Endothelial cell of umbilical vein (primary cell): ENCODE results near the gene SYMPK. TPM values are rescaled to one million over a fixed set of nuclear protein-coding genes. Genes with fewer than 3 reads are reported as not detected.

Source experiments
- BruUV-seq: library from RNA; stranded (reverse); fragments of 400-500 nt; replicated peaks from 2 replicates; lab custom pipeline; 2021; lab: Mats Ljungman, UMichigan
- CTCF ChIA-PET: fragments of 300-600, 350-600 bp; sonication (Branson Sonifier 250); formaldehyde crosslinking; loops from one replicate; lab custom pipeline; 2021; ENCODE audit warnings: antibody characterized with exemption, inconsistent platforms; lab: Charles Lee
- POLR2A ChIA-PET: fragments of 300-600, 350-600 bp; sonication (Branson Sonifier 250); formaldehyde crosslinking; loops from one replicate; lab custom pipeline; 2021; ENCODE audit warnings: antibody characterized with exemption, inconsistent platforms; lab: Charles Lee
- DNase-seq: peaks from one replicate; pipeline ENCODE4 v3.0.0-alpha.2; 2011; ENCODE audit warnings: low read depth, low spot score
- FAIRE-seq: peaks from 2 replicates; lab custom pipeline; 2011; peaks lifted over from hg19 to GRCh38; lab: Jason Lieb, UNC
- H2AFZ ChIP-seq: 2 replicates; pipeline ENCODE4 v1.6.0; 2012; ENCODE audit warnings: low read depth, low read length, control low read depth, inconsistent platforms
- H3K27ac ChIP-seq: 2 replicates; pipeline ENCODE4 v1.5.1; 2011; ENCODE audit warnings: low read depth, mild to moderate bottlenecking, control low read depth, low read length, moderate library complexity; ENCODE audit not compliant: insufficient read depth
- H3K27me3 ChIP-seq, 2 experiments: 2 replicates each; pipeline versions ENCODE4 v1.6.0 to v1.6.1; 2011; ENCODE audit warnings: low read length in 2 of 2, mixed read lengths in 1 of 2; ENCODE audit not compliant: control insufficient read depth in 2 of 2, insufficient read depth in 2 of 2
- H3K36me3 ChIP-seq, 2 experiments: 2 replicates in 1 of 2; 3 replicates in 1 of 2; pipeline ENCODE4 v1.5.1; 2011; ENCODE audit warnings: low read length in 2 of 2, mild to moderate bottlenecking in 1 of 2, moderate library complexity in 1 of 2; ENCODE audit not compliant: control insufficient read depth in 2 of 2, insufficient read depth in 2 of 2; ENCODE audit errors: extremely low read depth in 1 of 2
- H3K4me1 ChIP-seq: 3 replicates; pipeline ENCODE4 v1.5.1; 2011; ENCODE audit warnings: mild to moderate bottlenecking, low read length; ENCODE audit not compliant: control insufficient read depth, insufficient read depth; ENCODE audit errors: extremely low read depth
- H3K4me2 ChIP-seq: 2 replicates; pipeline ENCODE4 v1.6.1; 2011; ENCODE audit warnings: low read length, control low read depth, mixed read lengths; ENCODE audit not compliant: insufficient read depth
- H3K4me3 ChIP-seq, 3 experiments: fragments of 200-600 bp in 1 of 3; sonication (generic), shearing (Covaris generic) in 1 of 3; replicated peaks in 1 of 3; 2 replicates each; pipeline ENCODE4 v1.5.1; 2011 to 2016; ENCODE audit warnings: control low read depth in 3 of 3, low read length in 3 of 3, mild to moderate bottlenecking in 2 of 3, inconsistent platforms in 1 of 3, low read depth in 1 of 3, moderate library complexity in 1 of 3; ENCODE audit not compliant: insufficient read depth in 1 of 3
- H3K79me2 ChIP-seq: 2 replicates; pipeline ENCODE4 v1.6.0; 2012; ENCODE audit warnings: low read length, inconsistent platforms; ENCODE audit not compliant: control insufficient read depth, insufficient read depth
- H3K9ac ChIP-seq: replicated peaks from 2 replicates; pipeline ENCODE3; 2011; ENCODE audit warnings: low read length, control low read depth; ENCODE audit not compliant: insufficient read depth; ENCODE audit errors: extremely low read depth
- H3K9me1 ChIP-seq: replicated peaks from 3 replicates; pipeline ENCODE4 v1.6.0; 2011; ENCODE audit warnings: mild to moderate bottlenecking, low read length; ENCODE audit not compliant: control insufficient read depth, insufficient read depth; ENCODE audit errors: extremely low read depth
- H3K9me3 ChIP-seq: replicated peaks from 2 replicates; pipeline ENCODE4 v1.5.1; 2012; ENCODE audit warnings: low read length, inconsistent platforms; ENCODE audit not compliant: control insufficient read depth, insufficient read depth
- H4K20me1 ChIP-seq: replicated peaks from 2 replicates; pipeline ENCODE3; 2011; ENCODE audit warnings: mild to moderate bottlenecking, low read length; ENCODE audit not compliant: control insufficient read depth, insufficient read depth; ENCODE audit errors: extremely low read depth
- EZH2 ChIP-seq: IDR thresholded peaks from 2 replicates; pipeline ENCODE4 v1.6.1; 2012; ENCODE audit warnings: borderline replicate concordance, low read depth, mild to moderate bottlenecking, moderate library complexity, low read length, inconsistent platforms; ENCODE audit not compliant: severe bottlenecking
- GATA2 ChIP-seq: IDR thresholded peaks from 2 replicates; pipeline ENCODE4 v1.7.0; 2011; ENCODE audit warnings: low read depth, mild to moderate bottlenecking, moderate library complexity, mixed read lengths, low read length; ENCODE audit not compliant: insufficient read length, insufficient read depth
- MYC ChIP-seq: IDR thresholded peaks from one replicate; pipeline ENCODE4 v1.6.1; 2011; ENCODE audit warnings: mild to moderate bottlenecking, low read depth, low read length
- POLR2AphosphoS5 ChIP-seq: IDR thresholded peaks from 2 replicates; pipeline ENCODE4 v1.6.1; 2012; ENCODE audit warnings: low read depth, mild to moderate bottlenecking, control low read depth, low read length, moderate library complexity; ENCODE audit not compliant: insufficient read depth
- dilution Hi-C: fragments of 300-500 bp; cut with MboI; formaldehyde crosslinking; loops from one replicate; pipeline ENCODE4 v1.15.0; 2019; ENCODE audit warnings: low sequenced_read_pairs; ENCODE audit not compliant: extremely low pct_ligation_motif_present
- intact Hi-C: fragments of 100-400 bp; cut with micrococcal nuclease; formaldehyde crosslinking; loops from one replicate; pipeline ENCODE4 v1.10.0; 2022
- polyA plus RNA-seq, 4 experiments: library from polyadenylated mRNA; depleted of rRNA in 3 of 4; stranded (reverse) in 3 of 4; unstranded in 1 of 4; fragments of >200 nt; gene quantifications; 2 replicates each; pipeline versions ENCODE4 v1.2.1 to v1.2.3, GENCODE V29; 2011 to 2012; ENCODE audit warnings: missing spikeins in 1 of 4
- total RNA-seq: library from RNA; stranded (reverse); gene quantifications from 2 replicates; pipeline ENCODE4 v1.2.3, GENCODE V29; 2021
- TF ChIP-seq, protein P1 (sequence below), 2 donors: IDR thresholded peaks; 1 replicate in 1 of 2; 2 replicates in 1 of 2; pipeline ENCODE4 v1.5.1; 2011; ENCODE audit warnings: low read length in 2 of 2, mild to moderate bottlenecking in 2 of 2, moderate library complexity in 2 of 2, control low read depth in 1 of 2, inconsistent platforms in 1 of 2, low read depth in 1 of 2; ENCODE audit not compliant: insufficient read depth in 1 of 2; ENCODE audit errors: extremely low read depth in 1 of 2
- TF ChIP-seq, protein P2 (sequence below): IDR thresholded peaks from 2 replicates; pipeline ENCODE4 v1.6.1; 2011; ENCODE audit not compliant: insufficient read depth, insufficient read length

Gene SYMPK
- total and polyA plus RNA-seq, 2 donors (not counting 3 experiments of a cell fraction or from before 2014, with no cell fraction given), result 89.8 to 95.7 TPM

DNA sequence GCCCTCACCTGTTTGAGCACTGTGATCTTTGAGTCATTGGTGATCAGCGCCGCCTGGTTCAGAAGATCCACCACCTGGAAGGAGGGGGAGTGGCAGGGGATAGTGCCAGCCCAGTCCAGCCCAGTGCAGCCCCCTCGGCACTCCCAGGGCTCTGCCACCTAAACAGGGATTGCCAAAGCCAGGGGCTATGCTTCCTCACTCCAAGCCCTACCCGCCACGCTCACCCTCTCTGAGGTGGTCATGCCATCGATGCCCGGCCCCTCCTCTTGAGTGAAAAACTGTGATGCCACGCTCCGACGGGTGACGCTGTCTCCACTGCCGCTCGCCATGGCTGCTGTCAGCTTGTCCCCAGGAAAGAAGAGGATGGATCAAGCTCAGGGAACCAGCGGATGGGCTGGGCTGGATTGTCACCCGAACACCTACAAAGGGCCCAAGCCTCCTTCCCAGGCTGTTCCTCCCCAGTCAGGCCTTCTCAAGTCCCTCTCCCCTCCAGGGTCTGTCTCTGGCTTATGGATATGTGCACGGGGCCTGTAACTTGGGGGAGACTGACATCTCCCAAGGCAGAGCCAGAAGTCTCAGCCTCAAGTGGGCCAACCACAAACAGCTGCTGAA is 8.7 kb downstream of the SYMPK start:
- ChIA-PET CTCF (interaction anchor here (1.3 kb wide), 1 partner anchor 37 kb away, joined by 3 read pairs; no protein-coding TSS in a partner anchor), POLR2A (no interaction called here)
- DNase-seq, result no peak
- no peaks in the 10 kb centered on the region for H3K4me1 ChIP-seq
- intact Hi-C loops (no loop called here), dilution Hi-C loops (no loop called here)
- no peak overlapping the region for H2AFZ ChIP-seq
- no TSS peak for BruUV-seq
- TF ChIP-seq EZH2 (no peak), GATA2 (no peak), POLR2AphosphoS5 (no peak), MYC (no peak)
- TF ChIP-seq, protein P1, sequence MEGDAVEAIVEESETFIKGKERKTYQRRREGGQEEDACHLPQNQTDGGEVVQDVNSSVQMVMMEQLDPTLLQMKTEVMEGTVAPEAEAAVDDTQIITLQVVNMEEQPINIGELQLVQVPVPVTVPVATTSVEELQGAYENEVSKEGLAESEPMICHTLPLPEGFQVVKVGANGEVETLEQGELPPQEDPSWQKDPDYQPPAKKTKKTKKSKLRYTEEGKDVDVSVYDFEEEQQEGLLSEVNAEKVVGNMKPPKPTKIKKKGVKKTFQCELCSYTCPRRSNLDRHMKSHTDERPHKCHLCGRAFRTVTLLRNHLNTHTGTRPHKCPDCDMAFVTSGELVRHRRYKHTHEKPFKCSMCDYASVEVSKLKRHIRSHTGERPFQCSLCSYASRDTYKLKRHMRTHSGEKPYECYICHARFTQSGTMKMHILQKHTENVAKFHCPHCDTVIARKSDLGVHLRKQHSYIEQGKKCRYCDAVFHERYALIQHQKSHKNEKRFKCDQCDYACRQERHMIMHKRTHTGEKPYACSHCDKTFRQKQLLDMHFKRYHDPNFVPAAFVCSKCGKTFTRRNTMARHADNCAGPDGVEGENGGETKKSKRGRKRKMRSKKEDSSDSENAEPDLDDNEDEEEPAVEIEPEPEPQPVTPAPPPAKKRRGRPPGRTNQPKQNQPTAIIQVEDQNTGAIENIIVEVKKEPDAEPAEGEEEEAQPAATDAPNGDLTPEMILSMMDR (IDR thresholded peaks at IDR 0.05; ENCODE audit: extremely low read depth in 1 of 2, insufficient read depth in 1 of 2, low read depth in 1 of 2, low read length in 2 of 2), result no peak
- TF ChIP-seq, protein P2, sequence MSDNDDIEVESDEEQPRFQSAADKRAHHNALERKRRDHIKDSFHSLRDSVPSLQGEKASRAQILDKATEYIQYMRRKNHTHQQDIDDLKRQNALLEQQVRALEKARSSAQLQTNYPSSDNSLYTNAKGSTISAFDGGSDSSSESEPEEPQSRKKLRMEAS, result no peak
- H3K27me3 ChIP-seq, result no peaks in the 10 kb centered on the region
- H3K4me2 ChIP-seq, result no peak overlapping the region
- FAIRE-seq, result no peak
- no peak overlapping the region for H3K4me3 ChIP-seq
- peaks cover 30 to 37% of the 10 kb centered on the region in 2 experiments for H3K36me3 ChIP-seq
- no peaks in the 10 kb centered on the region for H4K20me1 ChIP-seq
- H3K9me3 ChIP-seq, result no peaks in the 10 kb centered on the region
- no peak overlapping the region for H3K27ac ChIP-seq
- H3K9me1 ChIP-seq, result no peaks in the 10 kb centered on the region
- no peak overlapping the region for H3K9ac ChIP-seq
- peaks cover 21% of the 10 kb centered on the region for H3K79me2 ChIP-seq
